DMS114 treated with DMSO at 0.1 percent for 48 hours (cell line): Measurements from ENCODE around the gene SDCBP2.

Experiments used
- DNase-seq: peaks from one replicate; lab custom pipeline; 2025; ENCODE audit not compliant: unreplicated experiment; lab: John Stamatoyannopoulos, UW

The SDCBP2 gene, protein sequence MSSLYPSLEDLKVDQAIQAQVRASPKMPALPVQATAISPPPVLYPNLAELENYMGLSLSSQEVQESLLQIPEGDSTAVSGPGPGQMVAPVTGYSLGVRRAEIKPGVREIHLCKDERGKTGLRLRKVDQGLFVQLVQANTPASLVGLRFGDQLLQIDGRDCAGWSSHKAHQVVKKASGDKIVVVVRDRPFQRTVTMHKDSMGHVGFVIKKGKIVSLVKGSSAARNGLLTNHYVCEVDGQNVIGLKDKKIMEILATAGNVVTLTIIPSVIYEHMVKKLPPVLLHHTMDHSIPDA

DNA sequence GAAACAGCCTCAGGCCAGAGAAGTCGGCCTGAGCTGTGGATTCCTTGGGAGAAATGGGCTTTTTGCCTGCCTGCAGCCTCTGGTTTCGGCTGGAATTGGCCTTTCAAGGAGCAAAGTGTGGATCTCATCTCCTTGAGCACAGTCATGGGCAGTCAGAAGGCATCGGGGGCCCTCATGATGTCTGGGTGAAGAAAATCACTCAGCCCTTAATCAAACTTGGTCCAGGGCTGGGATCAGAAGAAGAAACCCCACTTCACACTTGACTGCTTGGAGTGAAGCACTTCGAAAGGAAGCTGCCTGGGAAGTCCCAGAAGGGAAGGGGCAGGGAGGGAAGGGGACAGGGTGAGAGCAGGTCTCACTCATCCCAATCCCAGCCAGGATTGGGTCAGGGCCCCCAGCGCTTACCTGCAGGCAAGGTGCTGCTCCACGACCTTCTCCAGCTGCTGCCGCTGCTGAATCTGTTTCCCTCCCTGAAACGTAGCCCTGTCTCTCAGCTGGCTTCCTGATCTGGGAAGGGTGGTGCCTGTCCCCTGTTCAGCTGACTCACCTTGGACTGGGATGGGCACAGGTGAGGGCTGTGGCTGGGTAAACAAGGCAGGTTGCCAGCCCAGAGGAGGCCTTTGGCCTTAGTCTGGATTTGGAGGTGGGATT, at the start of gene SDCBP2:
Gene SDCBP2, minus strand, starts transcription at position 460 of the 651 bp plus-strand sequence. CDS start 8,723 bp downstream, outside the sequence.
- DNase-seq: no peak

DNA sequence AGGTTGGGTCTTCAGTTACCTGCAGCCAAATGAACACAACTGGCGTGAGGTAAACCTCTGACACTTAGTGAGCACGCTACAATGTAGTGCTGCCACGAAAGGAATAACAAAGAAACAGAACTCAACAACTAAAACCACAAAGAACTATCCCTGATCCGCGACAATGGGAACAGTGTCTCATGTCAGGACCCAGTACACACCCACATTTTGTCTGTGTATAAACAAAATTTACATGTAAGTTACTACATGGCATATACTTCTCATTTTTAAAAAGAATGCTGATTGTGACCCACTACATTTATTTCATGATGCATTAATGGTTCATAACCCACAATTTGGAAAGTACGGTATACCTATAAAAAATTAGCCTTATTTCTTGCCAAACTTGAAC, 49.8 kb upstream of the SDCBP2 start:
- no peak for DNase-seq

DNA sequence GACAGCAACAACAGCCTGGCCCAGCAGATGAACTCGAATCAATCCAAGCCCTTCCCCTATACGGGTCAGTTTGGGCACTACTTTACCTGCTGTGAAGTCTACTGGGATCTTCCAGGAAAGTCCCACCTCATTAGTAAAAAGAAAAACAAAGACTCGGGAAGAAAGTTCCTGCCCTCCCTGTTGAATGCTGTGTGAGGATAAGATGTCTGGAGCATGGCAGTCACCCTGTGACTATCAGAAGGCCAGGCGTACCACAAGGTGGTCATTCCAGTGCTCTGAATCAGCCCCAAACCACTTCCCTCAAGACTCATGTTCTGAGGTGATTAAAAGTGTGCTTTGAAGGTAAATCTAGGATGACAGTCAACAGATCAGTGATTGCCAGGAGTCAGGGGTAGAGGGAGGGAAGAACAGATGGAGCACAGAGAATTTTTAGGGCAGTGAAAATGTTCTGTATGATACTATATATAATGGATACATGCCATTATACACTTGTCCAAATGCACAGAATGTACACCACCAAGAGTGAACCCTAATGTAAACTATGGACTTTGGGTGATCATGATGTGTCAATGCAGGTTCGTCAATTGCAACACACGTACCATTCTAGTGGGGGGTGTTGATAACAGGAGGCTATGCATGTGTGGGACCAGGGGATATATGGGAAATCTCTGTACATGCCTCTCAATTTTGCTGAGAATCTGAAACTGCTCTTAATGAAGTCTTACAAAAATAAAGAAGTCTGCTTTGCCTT, 49.2 kb upstream of the SDCBP2 start:
- DNase-seq: no peak

DNA sequence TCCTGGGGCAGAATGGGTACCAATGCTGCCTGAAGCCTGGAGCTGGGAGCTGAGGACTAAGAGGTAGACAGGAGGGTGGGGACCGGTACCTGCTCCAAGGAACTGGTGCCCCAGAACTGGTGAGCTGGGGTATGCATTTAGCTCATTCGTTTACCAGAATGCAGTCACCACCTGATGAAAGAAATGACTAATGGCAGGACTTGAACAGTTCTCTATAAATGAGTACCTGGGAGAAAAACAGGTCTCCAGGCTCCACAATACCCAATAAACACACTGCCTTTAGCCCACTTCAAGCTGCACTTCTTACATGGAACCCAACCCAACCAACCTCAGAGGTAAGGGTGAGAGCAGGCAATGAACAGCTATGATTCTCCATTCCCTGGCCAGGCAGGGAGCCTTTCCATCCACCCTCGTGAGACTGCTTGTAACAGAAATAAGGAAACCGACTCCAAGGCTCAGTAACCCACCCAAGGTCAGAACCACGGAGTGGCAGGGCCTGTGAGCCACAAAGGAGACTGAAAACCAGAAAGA, 48.5 kb upstream of the SDCBP2 start:
- no peak for DNase-seq

DNA sequence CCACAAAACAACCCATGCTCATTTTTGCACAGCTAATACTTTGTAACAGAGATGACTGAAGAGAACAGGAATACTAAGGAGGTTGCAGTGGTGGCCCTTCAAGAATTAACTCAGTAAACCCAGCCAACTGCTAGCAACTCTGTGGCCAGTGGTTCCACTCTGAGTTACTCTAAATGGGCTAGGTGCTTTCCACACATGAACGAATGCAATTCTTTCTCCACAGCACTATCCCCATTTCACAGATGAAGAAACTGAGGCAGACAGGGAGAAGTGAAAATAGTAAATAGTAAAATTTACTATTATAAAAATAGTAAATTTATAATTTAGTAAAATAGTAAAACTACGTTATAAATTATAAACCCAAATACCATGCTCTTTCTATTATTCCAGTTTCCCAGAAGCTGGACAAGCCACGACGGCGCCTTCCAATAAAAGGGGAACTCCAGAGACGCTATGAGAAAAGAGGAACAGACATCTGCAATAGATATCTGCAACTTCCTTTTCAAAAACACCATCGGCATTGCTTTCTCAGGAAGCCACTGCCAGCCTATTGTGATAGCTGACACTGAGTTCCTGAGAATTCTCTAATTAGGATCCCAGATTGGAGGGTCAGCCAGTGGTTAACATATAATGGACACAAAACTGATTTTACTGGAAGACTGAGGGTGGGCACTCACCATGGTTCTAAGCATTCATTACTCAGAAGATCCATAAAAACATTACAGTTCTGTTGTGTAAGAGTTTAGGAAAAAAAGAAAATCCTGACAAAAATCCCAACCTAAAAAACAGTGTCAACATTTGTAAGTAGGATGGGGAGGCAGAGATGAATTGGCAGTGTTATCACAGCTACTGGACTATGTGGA, 47.7 kb upstream of the SDCBP2 start:
- no peak for DNase-seq

DNA sequence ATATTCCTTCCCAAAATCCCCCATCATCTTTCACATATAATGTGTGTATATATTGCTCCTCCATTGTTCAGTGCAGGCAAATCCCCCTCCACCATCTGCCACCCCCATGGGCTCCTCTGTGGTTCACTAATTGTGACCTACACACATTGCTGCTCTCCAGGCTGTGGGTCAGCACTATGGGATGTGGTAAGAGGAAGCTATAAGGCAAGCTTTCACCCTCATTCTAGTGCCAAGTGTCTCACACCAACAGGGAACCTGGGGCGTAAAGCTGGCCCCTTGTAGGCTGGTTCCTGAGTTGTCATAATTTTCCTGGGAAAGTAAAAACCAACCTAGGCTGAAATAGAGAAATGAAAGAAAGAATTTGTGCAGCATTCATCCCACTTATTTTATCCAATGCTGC, 47.1 kb upstream of the SDCBP2 start:
- no peak for DNase-seq

DNA sequence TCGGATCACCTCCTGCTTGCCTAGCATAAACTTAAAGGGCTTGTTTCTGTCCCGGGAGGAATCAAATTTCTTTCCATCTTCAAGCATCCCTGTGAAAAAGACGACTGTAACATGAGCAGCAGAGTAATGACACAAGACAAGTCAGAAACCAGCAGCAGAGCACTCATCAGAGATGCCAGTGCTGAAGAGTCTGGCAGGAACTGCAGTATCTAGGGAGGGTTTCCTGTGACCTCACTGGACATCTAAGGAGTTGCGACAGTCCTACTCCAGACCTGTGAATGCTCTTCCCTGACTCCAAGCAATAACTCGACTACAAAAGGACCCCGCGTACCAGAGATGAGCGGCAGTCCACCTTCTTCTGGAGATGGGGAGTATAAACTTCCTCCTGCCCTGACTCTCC, 46.6 kb upstream of the SDCBP2 start:
- no peak for DNase-seq

DNA sequence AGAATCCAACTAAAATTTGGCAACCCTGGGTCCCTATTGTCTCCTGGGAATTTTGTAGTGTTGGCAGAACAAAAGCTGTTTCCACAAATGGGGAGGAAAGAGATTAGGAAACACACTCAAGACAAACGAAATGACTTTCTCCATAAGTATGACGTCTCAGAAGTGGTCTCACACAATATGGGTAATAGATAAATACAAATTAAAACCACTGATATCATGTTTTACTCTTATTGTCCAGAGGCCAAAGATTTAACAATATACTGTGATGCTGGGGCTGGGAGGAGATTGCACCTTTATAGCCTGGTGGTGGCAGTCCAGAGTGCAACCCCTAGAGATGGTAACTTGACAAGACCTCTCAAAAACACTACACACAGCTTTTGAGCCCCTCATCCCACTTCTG, 45.3 kb upstream of the SDCBP2 start:
- DNase-seq: no peak

DNA sequence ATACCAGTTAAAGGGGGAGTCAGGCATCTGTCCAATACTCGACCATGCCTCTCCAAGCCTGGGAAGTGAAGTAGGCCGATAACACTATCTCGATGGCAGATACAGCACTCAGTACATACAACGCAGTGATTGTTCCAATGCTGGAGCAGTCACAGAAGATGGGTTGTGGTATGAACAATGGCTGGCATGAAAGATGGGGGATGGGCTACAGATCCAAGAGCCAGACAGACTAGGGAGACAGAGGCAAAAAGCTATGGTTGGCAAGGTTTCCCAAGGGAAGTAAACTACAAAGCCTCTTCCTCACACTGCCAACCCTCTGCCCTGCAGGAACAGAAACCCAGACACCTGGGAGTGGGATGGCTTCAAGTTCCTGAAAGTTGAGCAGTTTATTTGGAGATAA, 44.7 kb upstream of the SDCBP2 start:
- DNase-seq: no peak

DNA sequence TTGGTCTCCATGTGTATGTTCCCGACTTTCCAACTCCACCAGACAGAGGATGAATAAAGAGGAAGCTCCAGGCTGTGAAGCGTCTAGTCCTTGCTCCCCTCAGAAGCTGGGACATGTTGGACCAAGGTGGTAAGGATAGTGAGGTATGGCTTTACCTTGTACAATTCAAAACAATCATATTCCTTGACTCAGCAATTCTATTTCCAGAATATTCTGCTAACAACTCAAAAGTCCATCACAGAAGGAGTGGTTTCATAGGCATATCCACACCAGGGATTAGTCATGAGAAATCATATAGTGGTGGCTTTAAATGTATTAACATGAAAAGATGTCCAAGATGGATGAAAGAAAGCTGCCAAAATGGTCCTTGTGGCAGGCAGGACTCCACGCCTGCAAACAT, 44.1 kb upstream of the SDCBP2 start:
- DNase-seq: no peak

DNA sequence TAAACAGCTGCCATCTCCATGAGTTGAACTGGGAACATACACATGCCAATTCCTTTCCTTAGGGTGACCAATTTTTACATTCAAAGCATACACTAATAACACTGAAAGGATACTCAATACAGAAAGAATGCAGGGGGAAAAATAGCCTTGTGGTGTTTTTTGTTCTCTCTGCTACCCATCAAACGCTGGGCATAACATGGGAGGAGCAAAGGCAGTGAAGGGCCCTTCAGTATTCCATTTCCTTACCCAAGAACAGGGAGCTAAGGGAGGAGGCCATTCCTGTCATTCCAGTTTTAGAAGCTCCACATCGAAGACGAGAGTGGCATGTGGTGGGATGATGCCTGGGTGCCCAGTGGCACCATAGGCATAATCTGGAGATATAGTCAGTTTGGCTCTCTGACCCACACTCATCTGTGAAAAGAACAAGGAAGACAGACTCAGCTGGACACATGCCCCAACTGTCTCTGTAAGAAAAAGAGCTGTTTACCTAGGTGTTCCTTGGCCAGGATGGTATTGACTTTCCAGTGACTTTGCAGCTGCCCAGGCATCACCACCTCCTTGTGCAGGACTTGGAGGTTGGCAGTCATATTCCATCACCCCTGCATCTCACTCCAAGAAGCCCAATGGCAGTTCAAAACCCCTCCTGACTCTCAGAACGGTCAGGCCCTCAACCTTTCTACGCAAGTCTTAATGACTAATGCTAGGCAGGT, 43.0 kb upstream of the SDCBP2 start:
- no peak for DNase-seq

DNA sequence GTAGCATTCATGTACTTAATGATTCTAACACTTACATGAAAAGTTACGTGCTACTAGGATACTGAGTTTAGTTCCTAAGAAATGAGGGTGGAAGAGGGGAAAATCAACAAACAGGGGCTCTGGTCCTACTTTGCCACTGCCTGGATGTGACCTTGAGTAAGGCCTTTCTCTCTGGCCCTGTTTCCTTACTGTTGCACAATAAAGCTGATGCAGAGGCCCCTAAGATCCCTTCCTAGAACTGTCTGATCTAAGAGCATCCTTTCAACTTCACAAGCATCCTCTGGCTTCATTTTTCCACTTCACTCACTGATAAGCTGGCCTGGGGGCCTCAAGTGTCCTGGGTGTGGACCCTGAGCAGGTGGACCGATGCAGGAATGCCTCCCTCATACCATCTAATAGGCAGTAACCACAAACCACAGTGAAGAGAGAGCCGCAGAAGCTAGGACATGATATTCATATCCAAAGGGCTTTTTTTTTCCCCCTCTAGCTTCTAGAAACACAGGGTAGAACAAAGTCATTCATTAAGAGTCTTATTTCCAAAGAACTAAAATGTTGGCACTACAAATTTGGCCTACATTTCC, 42.4 kb upstream of the SDCBP2 start:
- DNase-seq: no peak

DNA sequence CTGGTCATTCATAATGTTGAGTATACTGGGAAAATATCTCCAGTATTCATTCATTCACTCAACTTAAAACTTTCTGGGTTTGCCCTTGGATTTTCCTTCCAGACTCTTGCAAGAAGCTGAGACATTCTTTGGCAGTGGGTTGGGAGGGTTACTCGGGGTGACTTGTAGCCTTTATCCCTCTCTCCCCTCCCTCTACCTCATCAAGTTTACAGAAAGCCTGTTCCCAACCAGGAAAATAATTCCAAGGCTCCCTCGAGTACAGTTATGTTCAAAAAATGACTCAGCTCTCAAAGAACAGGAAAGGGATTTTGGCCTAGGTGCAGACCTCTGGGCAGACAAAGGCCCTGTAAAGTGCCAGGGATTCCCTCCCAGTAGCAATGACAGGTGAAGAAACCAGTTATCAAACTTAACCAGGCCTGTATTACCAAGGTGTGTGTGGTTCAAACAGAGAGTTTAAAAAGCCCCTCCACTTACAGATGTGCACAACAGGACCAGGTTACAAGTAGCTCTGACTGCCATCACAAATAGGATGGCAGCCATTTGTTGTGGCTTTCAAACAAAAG, 41.7 kb upstream of the SDCBP2 start:
- DNase-seq: no peak

DNA sequence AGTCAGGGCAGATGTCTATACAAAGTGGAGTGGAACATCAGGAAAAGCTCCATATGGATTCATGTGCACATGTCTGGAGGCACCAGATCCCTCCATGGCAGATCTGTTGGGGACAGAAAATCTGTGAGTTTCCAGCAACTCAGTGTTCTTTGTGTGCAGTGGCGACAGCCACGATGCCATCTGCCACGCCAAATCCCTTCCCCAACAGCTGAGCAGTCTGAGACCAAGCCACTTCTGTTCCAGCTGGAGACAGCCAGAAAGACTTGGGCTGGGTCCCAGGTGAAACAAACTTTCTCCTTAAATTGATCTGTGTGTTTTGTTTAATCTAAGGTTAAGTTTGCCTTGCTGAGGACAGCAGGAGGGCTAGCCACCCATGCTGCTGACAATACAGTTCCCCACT, 41.0 kb upstream of the SDCBP2 start:
- no peak for DNase-seq

DNA sequence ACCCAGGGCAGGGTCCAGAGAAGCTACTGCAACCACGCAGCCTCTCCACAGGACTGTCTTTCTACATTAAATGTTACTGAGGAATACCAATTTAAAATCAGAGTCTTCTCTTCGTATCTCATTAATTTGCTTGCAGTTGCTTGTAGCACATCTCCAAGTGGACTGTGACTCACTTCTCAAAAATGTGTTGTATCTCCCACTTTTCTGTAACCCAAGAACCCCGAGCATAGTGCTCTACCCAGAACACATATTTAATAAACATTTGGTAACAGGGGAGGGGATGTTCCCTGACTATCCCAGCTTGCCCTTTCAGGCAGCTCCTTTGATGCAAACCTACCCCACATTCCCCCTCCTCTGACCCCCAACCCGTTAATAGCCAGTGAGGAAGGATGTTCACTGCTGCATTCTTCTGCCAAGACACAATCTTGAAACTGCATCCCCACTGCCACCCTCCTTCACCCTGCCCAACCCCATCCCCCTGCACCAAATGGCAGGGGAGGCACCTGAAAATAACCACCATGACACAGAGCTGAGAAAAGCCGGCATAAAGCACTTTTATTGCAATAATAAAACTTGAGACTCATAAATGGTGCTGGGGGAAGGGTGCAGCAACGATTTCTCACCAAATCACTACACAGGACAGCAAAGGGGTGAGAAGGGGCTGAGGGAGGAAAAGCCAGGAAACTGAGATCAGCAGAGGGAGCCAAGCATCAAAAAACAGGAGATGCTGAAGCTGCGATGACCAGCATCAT, 39.7 kb upstream of the SDCBP2 start:
- no peak for DNase-seq

DNA sequence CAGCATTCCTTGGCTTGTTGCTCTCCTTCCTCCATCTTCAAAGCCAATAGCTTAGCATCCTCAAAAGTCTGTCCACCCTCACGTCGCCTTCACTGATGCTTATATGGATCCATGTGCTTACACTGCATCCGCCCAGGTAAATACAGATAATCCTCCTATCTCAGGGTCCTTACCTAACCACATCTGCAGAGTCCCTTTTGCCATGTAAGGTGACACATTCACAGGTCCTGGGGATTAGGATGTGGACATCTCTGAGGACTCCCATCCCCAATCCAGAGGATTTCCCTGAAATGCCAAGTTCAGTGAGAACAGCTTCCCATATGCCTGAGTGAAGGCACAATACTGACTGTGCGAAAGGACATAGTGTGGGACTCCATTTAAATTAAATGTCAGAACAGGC, 38.5 kb upstream of the SDCBP2 start:
- DNase-seq: no peak

DNA sequence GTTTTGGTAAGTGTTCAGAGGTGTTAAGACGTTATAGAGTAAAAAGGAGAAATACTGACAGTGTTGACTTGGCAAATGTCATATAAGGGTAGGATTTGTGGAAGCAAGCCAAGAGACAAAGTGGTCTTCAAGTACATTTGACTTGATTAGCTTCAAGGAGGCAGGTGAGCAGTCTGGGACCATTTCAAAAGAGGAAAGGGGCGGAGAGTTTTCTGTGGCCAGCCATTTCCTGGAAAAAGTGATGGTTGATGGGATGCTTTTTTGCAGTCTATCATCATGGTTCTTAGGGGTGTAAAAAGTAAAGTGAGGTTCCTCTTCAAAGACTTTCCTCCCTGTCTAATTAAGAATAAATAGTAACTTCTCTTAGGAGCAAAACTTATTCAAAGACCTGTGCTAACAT, 35.2 kb upstream of the SDCBP2 start:
- no peak for DNase-seq

DNA sequence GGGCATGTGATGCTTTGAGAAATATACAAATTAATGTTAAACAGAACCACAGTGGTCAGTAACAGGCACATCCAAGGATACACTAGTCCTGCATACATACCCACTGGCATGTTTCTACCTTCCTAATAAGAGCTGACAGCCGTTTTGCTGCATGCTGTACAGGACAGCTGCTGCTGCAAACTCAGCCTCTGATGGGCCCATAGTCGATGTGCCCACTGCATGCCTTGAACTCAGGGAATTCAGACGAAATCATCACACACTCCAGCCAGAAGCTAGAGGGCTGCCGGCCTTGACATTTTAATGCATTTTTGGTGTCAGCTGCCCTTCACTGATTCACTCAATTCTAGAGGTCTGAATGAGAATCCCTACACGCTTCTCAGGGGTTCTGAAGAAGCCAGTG, 34.6 kb upstream of the SDCBP2 start:
- no peak for DNase-seq

DNA sequence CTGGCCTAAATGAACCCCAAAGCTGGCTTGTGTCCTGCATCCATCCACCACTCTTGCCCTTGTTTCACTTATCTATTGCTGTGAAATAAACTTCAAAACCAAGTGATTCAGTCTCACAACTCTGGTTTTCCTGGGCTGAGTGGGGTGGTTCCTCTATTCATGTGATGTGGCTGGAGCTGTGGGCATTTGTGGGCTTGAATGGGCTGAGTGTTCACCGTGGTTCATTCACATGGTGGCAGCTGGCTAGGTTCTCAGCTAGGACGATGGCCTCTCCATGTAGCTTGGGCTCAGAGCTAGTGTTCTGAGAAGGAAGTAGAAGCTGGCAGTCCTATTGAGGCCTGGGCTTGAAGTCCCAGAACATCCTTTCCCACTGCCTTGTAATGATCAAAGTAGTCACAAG, 33.5 kb upstream of the SDCBP2 start:
- DNase-seq: no peak
